NB4 (cell line): ENCODE results near the gene HLA-DPB1.

ENCODE experiments used
- POLR2A ChIP-seq: IDR thresholded peaks from 2 replicates; pipeline ENCODE4 v1.6.1; 2011; ENCODE audit warnings: mild to moderate bottlenecking; ENCODE audit not compliant: insufficient read length; ENCODE audit errors: extremely low read depth
- TF ChIP-seq, protein P1 (sequence below): IDR thresholded peaks from one replicate; pipeline ENCODE4 v1.5.1; 2012; ENCODE audit warnings: low read depth, low read length
- TF ChIP-seq, protein P2 (sequence below): IDR thresholded peaks from 2 replicates; pipeline ENCODE4 v1.6.1; 2011; ENCODE audit warnings: low read depth, low read length

DNA sequence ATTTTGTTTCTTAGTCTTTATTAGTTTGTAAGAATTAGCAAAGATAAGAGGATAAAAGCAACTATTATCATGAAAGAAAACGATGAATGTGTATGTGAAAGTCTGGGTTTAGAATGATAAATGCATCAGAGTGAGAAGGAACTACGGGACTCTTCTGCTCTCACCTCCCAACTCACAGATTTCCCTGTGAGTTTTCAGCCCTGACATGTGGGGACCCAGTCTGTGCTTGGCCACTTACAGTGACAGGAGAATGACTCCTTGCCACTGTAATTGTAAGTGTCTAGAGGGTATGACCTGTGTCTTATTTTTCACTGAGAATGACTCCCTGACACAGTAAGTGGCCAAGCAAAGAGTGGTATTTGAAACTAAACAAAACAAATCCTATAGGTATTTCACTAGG, 4.9 kb upstream of the HLA-DPB1 start:
- TF ChIP-seq, protein P1, sequence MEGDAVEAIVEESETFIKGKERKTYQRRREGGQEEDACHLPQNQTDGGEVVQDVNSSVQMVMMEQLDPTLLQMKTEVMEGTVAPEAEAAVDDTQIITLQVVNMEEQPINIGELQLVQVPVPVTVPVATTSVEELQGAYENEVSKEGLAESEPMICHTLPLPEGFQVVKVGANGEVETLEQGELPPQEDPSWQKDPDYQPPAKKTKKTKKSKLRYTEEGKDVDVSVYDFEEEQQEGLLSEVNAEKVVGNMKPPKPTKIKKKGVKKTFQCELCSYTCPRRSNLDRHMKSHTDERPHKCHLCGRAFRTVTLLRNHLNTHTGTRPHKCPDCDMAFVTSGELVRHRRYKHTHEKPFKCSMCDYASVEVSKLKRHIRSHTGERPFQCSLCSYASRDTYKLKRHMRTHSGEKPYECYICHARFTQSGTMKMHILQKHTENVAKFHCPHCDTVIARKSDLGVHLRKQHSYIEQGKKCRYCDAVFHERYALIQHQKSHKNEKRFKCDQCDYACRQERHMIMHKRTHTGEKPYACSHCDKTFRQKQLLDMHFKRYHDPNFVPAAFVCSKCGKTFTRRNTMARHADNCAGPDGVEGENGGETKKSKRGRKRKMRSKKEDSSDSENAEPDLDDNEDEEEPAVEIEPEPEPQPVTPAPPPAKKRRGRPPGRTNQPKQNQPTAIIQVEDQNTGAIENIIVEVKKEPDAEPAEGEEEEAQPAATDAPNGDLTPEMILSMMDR = no peak
- TF ChIP-seq POLR2A = no peak
- TF ChIP-seq, protein P2, sequence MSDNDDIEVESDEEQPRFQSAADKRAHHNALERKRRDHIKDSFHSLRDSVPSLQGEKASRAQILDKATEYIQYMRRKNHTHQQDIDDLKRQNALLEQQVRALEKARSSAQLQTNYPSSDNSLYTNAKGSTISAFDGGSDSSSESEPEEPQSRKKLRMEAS = no peak
